ENCODE data around the gene EPB42.

- TF ChIP-seq POLR2A (IDR thresholded peaks at IDR 0.05; ENCODE audit: low read length) (peak; percentile 12), GATA1 (IDR thresholded peaks at IDR 0.05; ENCODE audit: low read depth, low read length) (no peak)
These were observed 9.5 kb downstream of the EPB42 start for GRCh38 chr15:43211224-43211735.
